Adrenal gland (tissue), 5 donors: ENCODE data around the gene LARP1.

Experiments used
- POLR2A ChIP-seq, 2 donors: fragments of 450-650 bp; IDR thresholded peaks; one replicate each; pipeline ENCODE4 v1.6.1; 2017; ENCODE audit warnings: antibody characterized with exemption in 2 of 2, mild to moderate bottlenecking in 2 of 2, moderate library complexity in 1 of 2
- TF ChIP-seq, protein P1 (sequence below), 6 experiments: fragments of 450-650 bp in 4 of 6; fragments of 200-600 bp in 2 of 6; sonication (generic) in 1 of 6; IDR thresholded peaks; 1 replicate in 5 of 6; 2 replicates in 1 of 6; pipeline versions ENCODE4 v1.5.1 to v1.8.0; 2016 to 2021; ENCODE audit warnings: antibody characterized with exemption in 6 of 6, mild to moderate bottlenecking in 2 of 6, moderate library complexity in 1 of 6
- donor health status: DM: no; HTN: no; CAD: no.

DNA sequence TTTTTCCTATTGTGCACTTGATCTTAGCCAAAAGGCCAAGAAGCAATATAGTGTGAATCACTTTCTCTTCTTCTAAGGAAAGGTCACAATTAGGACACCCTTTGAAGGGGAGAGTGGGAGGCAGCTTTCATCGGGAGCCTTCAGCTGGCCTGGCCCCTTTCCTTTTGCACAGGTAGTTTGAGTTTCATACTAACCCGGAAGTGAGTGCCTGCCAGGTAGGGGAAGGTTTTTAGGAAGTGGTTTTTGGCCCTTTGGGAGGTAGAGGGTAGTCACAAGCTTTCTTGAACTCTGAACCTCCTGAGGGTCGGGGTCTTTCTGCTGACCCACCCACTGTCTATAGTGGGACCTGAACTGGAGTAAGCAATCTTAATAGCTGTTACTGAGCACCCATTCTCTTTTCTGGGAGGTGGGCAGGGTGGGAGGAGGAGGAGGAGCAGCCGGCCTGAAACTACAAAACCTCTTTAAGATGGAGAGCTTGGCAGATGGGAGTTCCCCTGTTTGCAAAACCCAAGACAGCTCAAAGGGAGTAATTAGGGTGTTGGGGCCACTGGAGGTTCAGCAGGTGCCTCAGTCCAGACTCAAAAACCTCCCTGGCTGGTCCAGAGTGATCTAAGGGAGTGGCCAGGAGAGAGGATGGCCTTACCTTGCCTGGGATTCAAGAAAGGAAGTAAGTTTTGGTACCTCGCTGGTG is 6.0 kb downstream of the LARP1 start:
- TF ChIP-seq, protein P1, sequence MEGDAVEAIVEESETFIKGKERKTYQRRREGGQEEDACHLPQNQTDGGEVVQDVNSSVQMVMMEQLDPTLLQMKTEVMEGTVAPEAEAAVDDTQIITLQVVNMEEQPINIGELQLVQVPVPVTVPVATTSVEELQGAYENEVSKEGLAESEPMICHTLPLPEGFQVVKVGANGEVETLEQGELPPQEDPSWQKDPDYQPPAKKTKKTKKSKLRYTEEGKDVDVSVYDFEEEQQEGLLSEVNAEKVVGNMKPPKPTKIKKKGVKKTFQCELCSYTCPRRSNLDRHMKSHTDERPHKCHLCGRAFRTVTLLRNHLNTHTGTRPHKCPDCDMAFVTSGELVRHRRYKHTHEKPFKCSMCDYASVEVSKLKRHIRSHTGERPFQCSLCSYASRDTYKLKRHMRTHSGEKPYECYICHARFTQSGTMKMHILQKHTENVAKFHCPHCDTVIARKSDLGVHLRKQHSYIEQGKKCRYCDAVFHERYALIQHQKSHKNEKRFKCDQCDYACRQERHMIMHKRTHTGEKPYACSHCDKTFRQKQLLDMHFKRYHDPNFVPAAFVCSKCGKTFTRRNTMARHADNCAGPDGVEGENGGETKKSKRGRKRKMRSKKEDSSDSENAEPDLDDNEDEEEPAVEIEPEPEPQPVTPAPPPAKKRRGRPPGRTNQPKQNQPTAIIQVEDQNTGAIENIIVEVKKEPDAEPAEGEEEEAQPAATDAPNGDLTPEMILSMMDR (IDR thresholded peaks at IDR 0.05) = no peak
- TF ChIP-seq POLR2A (IDR thresholded peaks at IDR 0.05) = no peak
